Uterus (tissue), 2 donors: ENCODE measurements around the gene CDH22.

ENCODE experiments used
- CTCF ChIP-seq, 4 experiments: fragments of 200-600 bp in 2 of 4; fragments of 450-650 bp in 2 of 4; sonication (generic) in 2 of 4; IDR thresholded peaks; one replicate each; pipeline ENCODE4 v1.5.1; 2016 to 2019; ENCODE audit warnings: antibody characterized with exemption in 4 of 4, mild to moderate bottlenecking in 2 of 4, moderate library complexity in 1 of 4
- POLR2A ChIP-seq, 2 donors: fragments of 450-650 bp; IDR thresholded peaks; one replicate each; pipeline ENCODE4 v1.6.1; 2016; ENCODE audit warnings: antibody characterized with exemption in 2 of 2, mild to moderate bottlenecking in 1 of 2, moderate library complexity in 1 of 2

DNA sequence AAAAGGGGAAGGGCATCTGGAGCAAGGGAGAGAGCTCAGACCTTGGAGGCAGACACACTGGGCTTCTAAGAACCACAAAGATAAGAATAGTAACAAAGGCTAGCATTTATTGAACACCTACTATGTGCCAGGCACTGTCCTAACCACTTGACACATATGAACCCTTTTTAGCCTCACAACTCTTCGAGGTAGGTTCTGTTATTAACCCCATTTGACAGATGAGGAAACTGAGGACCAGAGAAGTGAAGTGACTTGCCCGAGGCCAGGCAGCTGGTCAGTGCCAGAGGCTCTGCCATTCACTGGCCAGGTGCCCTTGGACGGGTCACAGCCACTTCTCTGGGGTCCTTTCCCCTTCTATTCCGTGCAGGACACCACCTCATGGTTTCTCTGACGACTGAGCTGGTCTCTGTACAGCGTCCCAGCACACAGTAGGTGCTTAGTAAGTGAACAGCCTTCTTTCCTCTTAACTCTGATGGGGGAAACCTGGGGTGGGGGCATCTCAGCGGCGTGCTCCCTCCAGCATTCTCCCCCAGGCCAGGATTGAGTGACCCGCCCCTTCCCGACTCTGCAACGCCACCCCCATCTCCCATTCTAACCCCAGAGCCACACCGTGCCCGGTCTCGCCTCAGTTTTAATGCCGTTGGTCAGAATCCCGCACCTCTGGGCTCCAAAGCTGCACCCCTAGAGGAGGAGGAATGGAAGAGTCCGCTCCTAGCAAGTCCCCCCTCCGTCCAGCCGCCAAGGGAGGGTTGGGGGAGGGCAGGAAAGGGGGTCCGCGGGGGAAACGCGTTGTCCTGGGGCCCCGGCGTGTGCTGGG is 134.4 kb downstream of the CDH22 start:
- no peak for TF ChIP-seq CTCF (IDR thresholded peaks at IDR 0.05)
- no peak for TF ChIP-seq POLR2A (IDR thresholded peaks at IDR 0.05)
